HCEC 1CT (cell line): ENCODE data around the gene ZNF513.

Experiments
- DNase-seq: peaks from one replicate; pipeline ENCODE4 v3.0.0-alpha.2; 2017

Gene ZNF513

DNA sequence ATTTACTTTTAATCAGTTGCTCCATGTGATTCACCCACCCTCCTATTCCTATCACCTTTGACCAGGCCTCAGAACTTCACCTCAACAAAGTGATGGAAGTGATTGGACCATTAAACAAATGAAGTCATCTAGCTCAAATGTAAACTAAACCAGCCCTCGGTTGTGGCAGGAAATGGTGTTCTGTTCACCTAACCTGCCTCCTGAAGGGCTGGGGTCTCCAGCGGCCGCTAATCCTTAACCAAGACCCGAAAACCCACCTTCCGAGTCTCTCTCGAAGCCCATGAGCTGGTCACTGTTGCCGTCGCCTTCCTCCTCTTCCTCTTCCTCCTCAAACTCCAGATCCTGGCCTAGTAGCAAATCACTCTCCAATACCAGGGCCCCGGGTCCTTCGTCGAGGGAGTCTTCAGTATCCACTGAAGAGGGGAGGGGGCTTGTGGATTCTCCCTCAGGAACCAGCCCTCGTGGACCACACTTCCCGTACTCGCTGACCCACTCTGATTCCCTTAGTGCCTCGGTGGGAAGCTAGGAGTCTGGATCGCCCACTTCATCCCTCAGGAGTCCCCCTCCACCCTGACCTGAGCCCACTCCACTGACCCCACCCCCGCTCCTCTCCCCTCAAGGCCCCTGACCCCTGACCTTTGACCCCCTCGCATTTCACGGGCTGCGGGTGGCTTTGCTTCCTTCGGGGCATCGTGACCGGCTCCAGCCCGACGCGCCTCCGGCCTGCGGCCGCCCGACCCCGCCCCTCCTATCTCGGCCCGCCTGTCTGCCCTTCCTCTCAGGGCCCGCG is 503 bp downstream of the ZNF513 start:
- peak; percentile 37 for DNase-seq

DNA sequence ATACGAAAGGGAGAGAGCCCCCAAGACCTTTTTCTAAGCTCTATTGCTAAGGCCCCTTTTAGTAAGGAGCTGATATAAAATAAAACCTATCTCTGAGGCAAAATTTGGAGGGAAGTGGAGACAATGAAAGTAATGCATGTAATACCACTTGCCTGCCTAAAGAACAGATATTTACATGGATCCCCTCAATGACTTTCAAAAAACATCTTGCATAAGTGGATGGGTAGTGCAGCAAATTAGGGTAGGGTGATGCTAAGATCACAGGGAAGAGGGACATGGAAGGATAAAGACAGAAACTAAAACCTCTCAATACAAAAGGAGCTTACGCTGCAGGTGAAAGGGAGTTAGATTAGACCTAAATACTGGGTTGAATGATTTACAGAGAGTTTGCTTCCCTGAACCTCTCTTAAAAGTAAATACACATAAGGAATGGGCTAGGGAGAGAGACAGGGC is 1.1 kb downstream of the ZNF513 start:
- no peak for DNase-seq

DNA sequence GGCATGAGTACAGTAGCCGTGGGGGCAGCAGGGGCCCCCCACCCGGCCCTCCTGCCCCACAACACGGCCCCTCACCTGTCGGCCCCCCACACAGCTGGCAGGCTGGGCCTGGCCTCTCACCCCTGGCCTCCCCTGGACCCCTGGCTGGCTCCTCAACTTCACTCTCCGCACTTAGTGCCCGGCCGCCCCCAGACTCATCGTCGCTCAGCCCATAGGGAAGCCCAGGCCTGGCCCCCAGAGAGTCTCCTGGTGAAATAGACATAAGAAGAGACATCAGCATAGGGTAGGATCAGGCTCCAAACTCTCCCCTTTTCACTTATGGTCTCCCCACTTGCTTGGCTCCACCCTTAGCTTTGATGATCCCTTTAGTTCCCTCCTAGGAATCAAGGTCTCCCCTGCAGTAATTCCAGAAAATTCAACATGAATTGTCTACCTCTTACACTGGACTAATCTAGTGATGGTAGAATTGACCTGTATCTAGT is 1.7 kb downstream of the ZNF513 start:
- no peak for DNase-seq

DNA sequence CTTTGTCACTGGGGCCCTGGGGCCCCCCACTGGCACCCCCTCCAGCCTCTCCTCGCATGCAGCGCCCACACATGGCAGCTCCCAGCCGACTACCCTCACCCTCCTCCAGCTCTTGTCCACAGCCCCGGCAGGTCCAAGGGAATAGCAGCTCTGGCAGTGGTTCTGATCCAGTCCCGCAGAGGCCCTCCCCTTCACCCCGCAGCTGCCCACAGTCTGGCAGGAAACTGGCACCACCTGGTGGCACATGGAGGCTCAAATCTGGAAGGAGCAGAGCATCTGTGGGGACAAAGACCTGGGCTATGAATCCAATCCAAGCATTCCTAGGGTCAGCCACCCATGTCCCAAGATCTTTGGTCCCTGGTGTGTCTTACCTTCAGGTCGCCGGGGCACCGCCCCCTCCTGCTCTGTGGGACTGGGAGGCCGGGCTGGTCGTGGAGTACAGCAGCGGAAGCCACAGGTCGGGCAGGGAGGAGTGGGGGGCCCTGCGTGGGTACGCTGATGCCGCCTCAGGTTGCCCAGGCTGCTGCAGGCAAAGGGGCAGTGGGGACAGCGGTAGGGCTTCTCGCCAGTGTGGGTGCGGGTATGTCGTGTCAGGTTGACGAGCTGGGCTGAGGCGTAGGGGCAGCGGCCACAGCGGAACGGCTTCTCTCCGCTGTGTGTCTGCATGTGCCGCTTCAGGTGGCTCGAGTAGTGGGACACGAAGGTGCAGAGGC is 2.3 kb downstream of the ZNF513 start:
- no peak for DNase-seq

DNA sequence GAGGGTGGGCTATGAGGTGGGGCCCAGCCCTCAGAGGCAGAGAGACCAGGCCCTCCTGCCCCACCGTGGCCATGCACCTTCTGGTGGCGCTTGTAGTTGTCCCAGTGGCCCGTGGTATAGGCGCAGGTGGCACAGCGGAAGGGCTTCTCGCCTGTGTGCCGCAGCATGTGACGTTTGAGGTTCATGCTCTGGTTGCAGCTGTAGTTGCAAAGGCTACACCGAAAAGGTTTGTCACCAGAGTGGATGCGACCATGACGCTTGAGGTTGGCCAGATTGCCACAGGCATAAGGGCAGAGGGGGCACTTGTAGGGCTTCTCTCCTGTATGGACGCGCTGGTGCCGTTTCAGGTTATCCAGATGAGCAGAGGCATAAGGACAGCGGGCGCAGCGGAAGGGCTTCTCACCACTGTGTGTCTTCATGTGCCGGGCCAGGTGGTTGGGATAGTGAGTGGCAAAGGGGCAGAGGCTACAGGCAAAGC is 2.9 kb downstream of the ZNF513 start:
- no peak for DNase-seq

DNA sequence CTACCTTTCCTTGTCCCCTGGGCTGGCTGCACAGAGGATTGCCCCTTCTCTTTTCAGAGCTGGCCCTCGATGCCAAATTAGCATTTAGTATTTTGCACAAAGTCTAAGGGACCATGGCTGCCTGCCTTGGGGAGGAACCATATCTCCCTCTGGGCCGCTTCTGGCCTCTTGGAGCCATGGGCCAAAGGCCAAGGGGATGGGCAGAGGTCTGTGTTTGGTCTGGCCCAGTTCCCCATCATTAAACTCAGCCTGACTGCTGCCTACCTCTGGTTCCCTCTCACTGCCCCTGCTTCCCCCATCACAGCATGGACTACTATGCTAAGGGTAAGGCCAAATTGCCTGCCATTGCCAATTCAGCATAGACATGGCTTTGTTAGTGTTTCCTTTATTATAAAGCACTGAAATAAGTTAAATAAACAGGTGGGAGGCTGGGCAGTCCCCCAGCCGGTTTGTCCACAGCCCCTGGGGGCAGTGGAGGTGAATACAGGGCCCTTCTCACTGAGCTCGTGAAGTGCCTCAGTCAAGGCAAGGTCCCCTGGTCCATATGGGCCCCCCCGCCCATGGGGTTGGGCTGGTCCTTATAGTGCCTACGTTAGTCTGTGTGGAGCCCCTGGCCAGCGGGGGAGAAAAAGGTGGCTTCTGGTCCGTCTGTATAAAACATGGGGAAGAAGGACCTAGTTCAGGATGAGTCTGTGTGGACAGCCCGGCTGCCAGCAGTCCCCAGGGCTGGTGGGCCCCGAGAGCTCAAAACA is 3.5 kb downstream of the ZNF513 start:
- no peak for DNase-seq

DNA sequence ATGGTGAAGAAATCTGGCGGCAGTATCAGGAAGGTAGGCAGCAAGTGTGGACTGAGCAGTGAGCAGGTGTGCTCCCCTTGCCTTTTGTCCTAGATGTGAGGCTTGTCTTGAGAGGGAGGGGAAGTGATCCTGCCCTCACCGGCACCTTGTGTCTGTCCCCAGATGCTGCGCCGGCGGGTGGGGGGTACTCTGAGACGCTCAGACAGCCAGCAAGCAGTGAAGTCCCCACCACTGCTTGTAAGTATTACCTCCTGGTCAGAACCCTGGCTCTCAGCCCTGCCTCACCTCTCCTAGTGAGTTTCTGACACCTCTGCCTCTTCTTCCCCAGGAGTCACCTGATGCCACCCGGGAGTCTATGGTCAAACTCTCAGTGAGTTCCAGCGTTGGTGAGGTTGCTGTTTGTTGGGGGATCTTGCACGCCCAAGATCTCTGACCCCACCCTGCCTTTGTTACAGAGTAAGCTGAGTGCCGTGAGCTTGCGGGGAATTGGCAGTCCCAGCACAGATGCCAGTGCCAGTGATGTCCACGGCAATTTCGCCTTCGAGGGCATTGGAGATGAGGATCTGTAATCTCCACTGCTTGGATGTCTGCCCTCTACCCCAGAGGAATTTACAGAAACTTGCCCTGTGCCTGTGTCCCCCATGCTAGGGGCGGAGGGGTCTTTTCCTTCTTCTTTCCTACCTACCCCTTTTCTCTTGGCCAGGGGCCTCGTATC is 4.2 kb downstream of the ZNF513 start:
- no peak for DNase-seq

DNA sequence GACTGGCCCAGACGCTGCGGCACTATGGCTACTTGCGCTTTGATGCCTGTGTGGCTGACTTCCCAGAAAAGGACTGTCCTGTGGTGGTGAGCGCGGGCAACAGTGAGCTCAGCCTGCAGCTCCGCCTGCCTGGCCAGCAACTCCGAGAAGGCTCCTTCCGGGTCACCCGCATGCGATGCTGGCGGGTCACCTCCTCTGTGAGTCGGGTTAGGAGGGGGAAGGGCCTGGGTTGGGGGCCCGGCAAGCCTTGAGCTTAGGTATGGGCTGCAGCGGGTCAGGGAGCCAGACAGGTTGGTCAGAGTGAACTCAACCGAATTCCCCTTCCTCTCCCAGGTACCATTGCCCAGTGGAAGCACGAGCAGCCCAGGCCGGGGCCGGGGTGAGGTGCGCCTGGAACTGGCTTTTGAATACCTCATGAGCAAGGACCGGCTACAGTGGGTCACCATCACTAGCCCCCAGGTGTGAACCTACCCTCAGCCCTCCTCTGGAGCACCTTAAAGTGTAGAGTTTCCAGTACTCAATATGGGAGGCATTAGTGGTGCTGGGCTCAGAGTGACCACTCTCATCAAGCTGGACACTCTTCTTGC is 4.9 kb downstream of the ZNF513 start:
- DNase-seq: no peak

DNA sequence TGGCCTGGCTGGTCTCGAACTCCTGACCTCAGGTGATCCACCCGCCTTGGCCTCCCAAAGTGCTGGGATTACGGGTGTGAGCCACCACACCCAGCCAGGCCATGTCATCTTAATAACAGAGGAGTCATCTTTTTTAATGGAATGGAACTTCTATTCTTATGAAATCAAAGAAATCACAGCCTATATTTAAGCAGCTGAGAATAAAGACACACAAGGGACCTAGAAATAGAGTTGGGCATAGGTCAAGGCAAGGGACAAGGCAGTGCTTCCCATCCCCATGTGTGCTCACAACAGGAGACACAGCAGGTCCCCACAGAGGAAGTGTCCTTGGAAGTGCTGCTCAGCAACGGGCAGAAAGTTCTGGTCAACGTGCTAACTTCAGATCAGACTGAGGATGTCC is 7.0 kb downstream of the ZNF513 start:
- no peak for DNase-seq

DNA sequence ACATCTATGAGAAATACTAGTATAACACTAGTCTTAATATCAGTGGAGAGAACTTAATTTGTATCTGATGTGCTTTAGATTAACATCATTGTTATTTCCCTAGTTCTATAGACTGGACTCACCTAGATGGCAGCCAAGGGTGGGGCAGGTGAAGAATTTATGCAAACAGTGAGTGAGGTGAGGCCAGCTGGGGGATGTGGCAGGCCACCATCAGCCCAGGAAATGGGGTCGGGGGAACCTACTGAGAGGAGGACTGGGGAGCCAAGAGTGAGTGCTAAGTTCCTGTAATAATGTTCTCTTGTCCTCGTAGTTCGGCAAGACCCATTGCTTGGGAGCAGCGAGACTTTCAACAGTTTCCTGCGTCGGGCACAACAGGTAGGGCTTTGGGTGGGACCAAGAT is 7.6 kb downstream of the ZNF513 start:
- no peak for DNase-seq

DNA sequence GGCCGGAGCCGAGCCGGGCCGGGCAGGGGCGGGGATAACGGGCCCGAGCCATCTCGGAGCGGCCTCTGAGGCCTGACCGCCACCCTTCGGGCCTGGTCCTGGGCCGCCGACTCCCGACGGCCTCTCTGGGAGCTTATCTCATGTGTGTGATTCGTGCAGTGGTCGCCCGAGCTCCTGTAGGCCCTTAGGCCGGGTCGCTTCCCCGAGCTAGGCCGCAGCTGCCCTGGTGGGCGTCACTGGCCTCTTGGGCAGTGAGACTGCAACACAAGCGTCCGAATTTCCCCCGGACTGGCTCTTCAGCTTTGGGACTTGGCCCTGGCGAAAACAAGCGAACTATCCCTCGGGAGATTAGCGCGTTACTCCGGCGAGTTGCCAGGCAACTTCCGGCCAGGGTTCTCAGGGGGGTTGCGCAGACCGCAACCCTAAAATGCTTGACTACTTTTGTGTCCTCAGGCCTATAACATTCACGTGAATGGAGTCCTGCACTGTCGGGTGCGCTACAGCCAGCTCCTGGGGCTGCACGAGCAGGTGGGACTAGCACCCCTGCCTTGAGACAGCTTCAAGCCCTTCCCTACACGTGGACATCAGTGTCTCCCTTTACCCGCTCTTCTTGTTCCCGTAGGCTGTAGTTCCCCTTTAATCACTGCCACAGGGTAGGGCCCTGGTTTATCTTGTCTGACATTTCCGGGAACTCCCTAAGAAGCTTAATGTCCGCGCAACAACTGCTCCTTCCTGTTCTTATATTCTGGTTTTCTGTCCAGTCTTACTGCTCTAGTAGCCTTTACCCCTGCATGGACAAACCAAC is 9.5 kb downstream of the ZNF513 start:
- DNase-seq: peak; percentile 48

DNA sequence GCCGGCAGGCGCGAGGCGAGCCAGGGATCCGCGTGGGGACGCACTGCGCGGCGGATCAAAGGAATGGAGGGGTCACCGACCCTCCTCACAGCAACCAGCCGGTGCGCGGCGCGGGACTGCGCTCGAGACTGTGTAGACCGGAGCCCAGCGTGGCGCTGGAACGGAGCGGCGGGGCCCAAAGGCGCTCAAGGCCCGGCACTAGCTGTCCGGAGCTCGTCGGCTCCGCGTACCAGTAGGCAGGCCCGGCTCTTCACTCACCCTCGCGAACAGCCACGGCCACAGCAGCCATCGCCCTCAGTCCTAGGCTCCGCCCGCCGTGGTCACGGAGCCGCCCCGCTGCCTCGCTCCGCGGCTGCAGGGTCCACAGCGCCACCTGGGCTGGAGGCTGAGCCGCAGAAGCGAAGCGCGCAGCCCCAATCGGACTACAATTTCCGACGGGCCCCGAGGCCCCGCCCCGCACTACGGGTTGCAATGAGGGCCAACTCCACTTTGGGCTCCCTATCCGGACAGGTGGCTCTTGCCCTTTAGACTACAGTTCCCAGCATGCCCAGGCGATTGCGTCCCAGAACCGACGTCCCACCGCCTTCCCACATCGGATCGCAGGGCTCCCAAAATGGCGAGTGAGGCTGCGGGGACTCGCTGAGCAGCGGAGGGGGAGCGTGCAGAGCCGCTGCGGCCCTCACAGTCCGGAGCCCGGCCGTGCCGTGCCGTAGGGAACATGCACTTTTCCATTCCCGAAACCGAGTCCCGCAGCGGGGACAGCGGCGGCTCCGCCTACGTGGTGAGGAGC is 10.3 kb downstream of the ZNF513 start, which contains the start of the genes EIF2B4 and SNX17:
Gene EIF2B4 (minus strand): TSS at position 313 of the 790 bp plus-strand sequence. CDS start 24 bp downstream, at position 289.
Gene SNX17 (plus strand): TSS at position 591 of the 790 bp plus-strand sequence. CDS start 128 bp downstream, at position 719.
- peak; percentile 100 for DNase-seq

DNA sequence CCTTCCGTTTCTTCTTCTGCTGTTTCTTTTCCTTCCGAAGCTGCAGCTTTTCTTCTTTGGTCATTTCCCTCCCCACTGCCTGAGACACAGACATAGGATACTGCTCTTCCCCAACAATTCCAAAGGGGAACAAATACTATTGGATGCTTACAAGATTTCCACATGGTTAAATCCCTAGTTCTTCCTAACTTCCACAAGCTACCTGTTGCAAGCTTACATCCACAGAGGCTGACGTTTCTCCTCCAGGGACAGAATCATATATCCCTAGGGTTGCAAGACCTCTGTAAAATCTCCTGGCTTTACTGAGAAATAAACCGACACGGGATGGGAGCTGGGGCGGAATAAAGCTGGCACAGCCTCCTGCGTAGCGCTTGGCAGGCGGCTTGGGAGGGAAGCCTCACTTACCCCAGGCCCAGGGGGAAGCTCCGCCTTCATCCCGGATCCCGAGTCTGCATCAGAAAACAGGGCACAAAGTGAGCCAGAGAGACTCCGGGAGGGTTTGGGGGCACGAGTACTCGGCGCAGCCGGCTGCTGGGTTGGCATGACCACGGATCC is 11.0 kb downstream of the ZNF513 start:
- DNase-seq: peak; percentile 37

DNA sequence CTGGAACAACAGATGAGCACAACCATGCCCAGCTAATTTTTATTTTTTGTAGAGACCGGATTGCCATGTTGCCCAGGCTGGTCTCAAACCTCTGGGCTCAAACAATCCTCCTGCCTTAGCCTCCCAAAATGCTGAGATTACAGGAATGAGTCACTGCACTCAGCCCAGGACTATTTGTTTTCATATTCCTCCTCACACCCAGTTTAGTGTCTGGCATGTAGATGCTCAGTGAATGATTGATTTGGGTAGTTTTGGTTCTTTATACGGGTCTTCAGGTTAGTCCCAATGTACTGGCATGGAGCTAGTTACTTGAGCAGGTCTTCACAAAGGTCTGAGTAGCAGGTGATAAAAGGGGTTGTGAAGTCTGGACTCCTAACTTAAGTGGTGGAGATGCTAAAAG is 16.6 kb downstream of the ZNF513 start:
- no peak for DNase-seq

DNA sequence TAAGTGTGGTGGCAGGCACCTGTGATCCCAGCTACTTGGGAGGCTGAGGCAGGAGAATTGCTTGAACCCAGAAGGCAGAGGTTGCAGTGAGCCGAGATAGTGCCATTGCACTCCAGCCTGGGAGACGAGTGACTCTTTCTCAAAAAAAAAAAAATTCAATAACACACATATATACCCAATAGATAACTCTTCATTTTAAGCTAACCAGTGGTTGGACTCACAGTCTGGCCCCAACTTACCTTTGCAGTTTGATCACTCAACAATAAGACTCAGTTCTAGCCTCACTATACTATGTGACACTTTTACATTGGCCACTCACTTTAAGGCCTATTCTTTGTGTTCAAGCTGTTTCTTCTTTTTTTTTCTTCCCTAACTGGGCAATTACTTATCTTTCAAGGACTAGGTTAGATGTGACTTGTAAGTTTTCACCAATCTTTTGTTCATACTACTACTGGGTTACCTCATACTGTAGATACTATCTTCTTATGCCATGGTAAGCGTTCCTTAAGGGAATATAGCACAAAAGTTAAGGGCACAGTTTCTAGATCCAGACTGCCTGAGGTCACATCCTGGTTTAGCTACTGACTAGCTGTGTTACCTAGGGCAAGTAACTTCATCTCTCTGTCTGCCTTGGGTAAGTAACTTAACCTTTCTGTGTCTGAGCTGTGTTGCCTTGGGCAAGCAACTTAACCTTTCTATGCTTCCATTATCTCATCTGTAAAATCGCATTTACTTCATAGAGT is 17.7 kb downstream of the ZNF513 start:
- no peak for DNase-seq

DNA sequence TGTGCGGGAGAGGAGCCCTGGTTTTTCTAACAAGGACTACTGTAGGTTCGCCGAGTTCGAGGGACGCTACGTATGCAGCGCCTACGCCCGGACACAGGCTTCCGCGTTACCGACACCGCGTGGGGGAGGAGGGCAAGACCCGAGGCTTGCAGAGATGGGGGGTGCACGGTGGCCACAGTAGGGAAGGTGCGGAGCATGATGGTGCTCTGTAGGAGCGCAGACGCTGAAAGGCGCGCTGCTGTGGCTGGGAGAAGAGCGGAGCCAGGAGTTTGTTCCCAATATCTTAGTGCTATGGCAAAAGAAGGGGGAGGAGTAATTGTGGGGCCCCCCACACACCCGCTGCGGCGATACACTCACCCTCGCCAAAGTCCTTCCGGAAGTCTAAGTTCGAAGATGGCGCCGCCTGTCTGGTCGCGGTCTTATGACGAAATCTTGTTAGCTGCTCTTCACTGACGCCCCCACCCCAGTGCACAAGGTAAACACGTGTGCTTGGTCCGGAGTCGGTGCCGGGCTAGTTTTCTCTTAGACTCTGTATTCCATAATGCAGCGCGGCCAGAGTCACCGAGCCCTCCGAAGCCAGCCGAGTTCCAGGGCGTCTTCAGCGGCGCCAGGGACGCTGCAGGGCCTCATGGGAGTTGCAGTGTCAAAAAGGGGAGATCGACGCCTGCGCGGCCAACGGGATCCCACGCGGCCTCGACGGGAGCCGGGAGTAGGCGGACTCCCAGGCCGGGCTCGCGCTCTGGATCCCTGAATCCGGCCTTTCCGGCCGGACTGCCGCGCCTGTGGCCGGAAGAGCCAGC is 24.0 kb downstream of the ZNF513 start, which contains the start of gene GTF3C2:
Gene GTF3C2 (minus strand): TSS at position 383 of the 800 bp plus-strand sequence. CDS start 13,210 bp downstream, outside the sequence.
- peak; percentile 98 for DNase-seq

DNA sequence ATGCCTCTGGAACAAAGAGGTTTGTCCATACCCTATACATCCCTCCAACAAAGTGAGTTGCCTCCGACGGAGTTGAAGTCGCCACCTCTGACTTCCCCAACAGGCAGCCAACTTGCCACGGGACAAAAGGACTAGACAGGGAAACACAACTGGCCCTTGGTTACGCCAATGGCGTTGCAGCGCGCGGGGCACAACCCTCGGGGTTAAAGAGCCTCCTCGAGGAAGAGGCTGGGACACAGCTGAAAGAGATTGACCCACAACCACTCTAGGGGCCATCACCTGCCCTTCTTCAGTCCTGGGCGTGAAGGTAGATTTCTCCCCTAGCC is 24.5 kb downstream of the ZNF513 start:
- DNase-seq: peak; percentile 54

DNA sequence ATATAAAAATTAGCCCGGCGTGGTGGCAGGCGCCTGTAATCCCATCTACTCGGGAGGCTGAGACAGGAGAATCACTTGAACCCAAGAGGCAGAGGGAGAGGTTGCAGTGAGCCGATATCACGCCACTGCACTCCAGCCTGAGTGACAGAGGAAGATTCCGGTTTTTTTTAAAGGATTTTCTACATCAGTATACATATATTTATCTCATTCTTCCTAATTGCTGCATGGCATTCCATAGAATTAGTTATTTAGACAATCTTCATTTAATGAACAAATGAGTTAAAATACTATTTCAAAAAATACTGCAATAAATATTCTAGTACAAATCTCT is 26.0 kb downstream of the ZNF513 start:
- no peak for DNase-seq
